Loucy (cell line): ENCODE results near the gene ROBO1.

Source experiments
- CTCF ChIP-seq: fragments of 200-600 bp; sonication (generic); conservative IDR thresholded peaks from 2 replicates; pipeline ENCODE4 v1.5.1; 2014; ENCODE audit warnings: mild to moderate bottlenecking, antibody characterized with exemption, low read length
- EZH2phosphoT487 ChIP-seq: fragments of 200-600 bp; IDR thresholded peaks from 2 replicates; pipeline ENCODE4 v1.6.1; 2018; ENCODE audit warnings: antibody characterized with exemption, mild to moderate bottlenecking, moderate library complexity, borderline replicate concordance

- TF ChIP-seq CTCF = no peak
- TF ChIP-seq EZH2phosphoT487 = no peak
Measured at GRCh38 chr3:78844307-78844706, 923.5 kb downstream of the ROBO1 start.
